ENCODE measurements around the gene ZNF516.

DNA sequence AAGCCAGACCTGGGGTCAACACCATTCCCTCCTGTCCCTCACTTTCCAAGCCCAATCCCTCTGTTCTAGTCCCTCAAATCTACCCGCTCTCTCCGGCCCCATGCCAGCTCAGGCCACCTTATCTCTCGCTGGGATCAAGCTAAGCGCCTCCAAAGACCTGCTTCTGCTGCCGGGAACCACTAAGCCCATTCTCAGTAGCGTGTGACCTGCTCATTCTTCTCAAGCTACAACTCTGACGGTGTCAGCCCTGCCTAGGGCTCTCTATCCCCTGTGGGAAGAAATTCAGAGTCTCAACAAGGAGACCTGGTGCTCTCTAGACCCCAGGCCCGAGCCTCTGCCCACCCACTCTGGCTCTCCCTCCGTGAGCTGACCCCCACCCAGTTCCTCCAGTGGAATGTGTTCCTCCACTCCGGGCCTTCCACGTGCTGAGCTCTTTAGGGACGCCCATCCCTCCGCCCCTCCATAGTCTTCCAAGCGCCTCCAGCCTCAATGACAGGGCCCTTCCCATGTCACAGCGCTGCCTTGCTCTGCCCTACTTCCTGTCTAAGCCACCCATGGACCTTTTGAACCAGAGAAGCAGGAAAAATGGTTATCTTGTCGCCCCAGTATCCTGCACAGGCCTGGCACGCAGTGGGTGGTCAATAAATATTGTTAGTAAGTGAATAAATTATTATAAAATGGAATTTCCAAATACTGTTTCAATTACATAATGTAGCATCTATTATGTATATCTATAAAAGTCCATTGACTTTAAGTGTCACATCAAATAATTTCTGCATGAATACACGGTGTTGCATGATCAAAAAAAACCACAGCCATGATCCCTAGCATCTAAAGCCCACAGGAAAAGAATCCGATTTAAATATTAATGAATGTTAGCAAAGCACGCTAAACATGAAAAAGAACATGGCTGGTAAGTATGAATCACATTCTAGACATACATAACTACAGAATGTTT lies 127.6 kb downstream of the ZNF516 start:
- TF ChIP-seq, protein P1, sequence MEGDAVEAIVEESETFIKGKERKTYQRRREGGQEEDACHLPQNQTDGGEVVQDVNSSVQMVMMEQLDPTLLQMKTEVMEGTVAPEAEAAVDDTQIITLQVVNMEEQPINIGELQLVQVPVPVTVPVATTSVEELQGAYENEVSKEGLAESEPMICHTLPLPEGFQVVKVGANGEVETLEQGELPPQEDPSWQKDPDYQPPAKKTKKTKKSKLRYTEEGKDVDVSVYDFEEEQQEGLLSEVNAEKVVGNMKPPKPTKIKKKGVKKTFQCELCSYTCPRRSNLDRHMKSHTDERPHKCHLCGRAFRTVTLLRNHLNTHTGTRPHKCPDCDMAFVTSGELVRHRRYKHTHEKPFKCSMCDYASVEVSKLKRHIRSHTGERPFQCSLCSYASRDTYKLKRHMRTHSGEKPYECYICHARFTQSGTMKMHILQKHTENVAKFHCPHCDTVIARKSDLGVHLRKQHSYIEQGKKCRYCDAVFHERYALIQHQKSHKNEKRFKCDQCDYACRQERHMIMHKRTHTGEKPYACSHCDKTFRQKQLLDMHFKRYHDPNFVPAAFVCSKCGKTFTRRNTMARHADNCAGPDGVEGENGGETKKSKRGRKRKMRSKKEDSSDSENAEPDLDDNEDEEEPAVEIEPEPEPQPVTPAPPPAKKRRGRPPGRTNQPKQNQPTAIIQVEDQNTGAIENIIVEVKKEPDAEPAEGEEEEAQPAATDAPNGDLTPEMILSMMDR (IDR thresholded peaks at IDR 0.05): no peak
- TF ChIP-seq POLR2A (IDR thresholded peaks at IDR 0.05): no peak
